ENCODE data around the gene STUB1. TPM values are rescaled to one million over a fixed set of nuclear protein-coding genes. Genes with fewer than 3 reads are reported as not detected.

Gene STUB1
- total and polyA plus RNA-seq, 2 donors (not counting 3 experiments of a cell fraction or from before 2014, with no cell fraction given), result 107 to 147 TPM

GRCh38 chr16:716200-716568 lies 36.0 kb downstream of the STUB1 start:
- Histone ChIP-seq H2AFZ (ENCODE audit: low read depth, low read length) (no peak overlapping the region), H3K27ac (ENCODE audit: insufficient read depth, low read depth, low read length) (no peak overlapping the region), H3K27me3 (ENCODE audit: control insufficient read depth in 2 of 2, insufficient read depth in 2 of 2, low read length in 2 of 2) (no peaks in the 10 kb centered on the region), H3K79me2 (ENCODE audit: control insufficient read depth, insufficient read depth, low read length) (no peaks in the 10 kb centered on the region), H3K4me2 (ENCODE audit: insufficient read depth, low read length) (no peak overlapping the region), H3K9ac (replicated peaks; ENCODE audit: extremely low read depth, insufficient read depth, low read length) (no peak overlapping the region), H3K36me3 (ENCODE audit: control insufficient read depth in 2 of 2, extremely low read depth in 1 of 2, insufficient read depth in 2 of 2, low read length in 2 of 2) (no peaks in the 10 kb centered on the region), H3K9me3 (replicated peaks; ENCODE audit: control insufficient read depth, insufficient read depth, low read length) (no peaks in the 10 kb centered on the region), H3K9me1 (replicated peaks; ENCODE audit: control insufficient read depth, extremely low read depth, insufficient read depth, low read length) (no peaks in the 10 kb centered on the region), H3K4me1 (ENCODE audit: control insufficient read depth, extremely low read depth, insufficient read depth, low read length) (peaks cover 18% of the 10 kb centered on the region), H3K4me3 (replicated peaks in 1 of 3; ENCODE audit: insufficient read depth in 1 of 3, low read depth in 1 of 3, low read length in 3 of 3) (no peak overlapping the region), H4K20me1 (replicated peaks; ENCODE audit: control insufficient read depth, extremely low read depth, insufficient read depth, low read length) (no peaks in the 10 kb centered on the region)
- POLR2A ChIA-PET, result no interaction called here
- TF ChIP-seq JUN (IDR thresholded peaks at IDR 0.05; ENCODE audit: borderline replicate concordance, insufficient read depth, insufficient read length, low read depth), result no peak
- TF ChIP-seq, protein P1, sequence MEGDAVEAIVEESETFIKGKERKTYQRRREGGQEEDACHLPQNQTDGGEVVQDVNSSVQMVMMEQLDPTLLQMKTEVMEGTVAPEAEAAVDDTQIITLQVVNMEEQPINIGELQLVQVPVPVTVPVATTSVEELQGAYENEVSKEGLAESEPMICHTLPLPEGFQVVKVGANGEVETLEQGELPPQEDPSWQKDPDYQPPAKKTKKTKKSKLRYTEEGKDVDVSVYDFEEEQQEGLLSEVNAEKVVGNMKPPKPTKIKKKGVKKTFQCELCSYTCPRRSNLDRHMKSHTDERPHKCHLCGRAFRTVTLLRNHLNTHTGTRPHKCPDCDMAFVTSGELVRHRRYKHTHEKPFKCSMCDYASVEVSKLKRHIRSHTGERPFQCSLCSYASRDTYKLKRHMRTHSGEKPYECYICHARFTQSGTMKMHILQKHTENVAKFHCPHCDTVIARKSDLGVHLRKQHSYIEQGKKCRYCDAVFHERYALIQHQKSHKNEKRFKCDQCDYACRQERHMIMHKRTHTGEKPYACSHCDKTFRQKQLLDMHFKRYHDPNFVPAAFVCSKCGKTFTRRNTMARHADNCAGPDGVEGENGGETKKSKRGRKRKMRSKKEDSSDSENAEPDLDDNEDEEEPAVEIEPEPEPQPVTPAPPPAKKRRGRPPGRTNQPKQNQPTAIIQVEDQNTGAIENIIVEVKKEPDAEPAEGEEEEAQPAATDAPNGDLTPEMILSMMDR (IDR thresholded peaks at IDR 0.05; ENCODE audit: extremely low read depth in 1 of 2, insufficient read depth in 1 of 2, low read depth in 1 of 2, low read length in 2 of 2), result no peak
- TF ChIP-seq POLR2AphosphoS5 (IDR thresholded peaks at IDR 0.05; ENCODE audit: insufficient read depth, low read depth, low read length), result no peak
- TF ChIP-seq EZH2 (IDR thresholded peaks at IDR 0.05; ENCODE audit: borderline replicate concordance, low read depth, low read length, severe bottlenecking), result no peak
- no peak for TF ChIP-seq MYC (IDR thresholded peaks at IDR 0.05; ENCODE audit: low read depth, low read length)
- TF ChIP-seq FOS (IDR thresholded peaks at IDR 0.05; ENCODE audit: borderline replicate concordance, insufficient read depth, low read length), result no peak
- no peak for TF ChIP-seq POLR2A (IDR thresholded peaks at IDR 0.05; ENCODE audit: low read depth, low read length)
- TF ChIP-seq GATA2 (IDR thresholded peaks at IDR 0.05; ENCODE audit: insufficient read depth, insufficient read length, low read depth, low read length), result no peak
- TF ChIP-seq, protein P2, sequence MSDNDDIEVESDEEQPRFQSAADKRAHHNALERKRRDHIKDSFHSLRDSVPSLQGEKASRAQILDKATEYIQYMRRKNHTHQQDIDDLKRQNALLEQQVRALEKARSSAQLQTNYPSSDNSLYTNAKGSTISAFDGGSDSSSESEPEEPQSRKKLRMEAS (IDR thresholded peaks at IDR 0.05; ENCODE audit: insufficient read depth, insufficient read length), result no peak
- intact Hi-C loops (cut with micrococcal nuclease) (no loop called here), dilution Hi-C loops (cut with MboI; ENCODE audit: extremely low pct_ligation_motif_present, low sequenced_read_pairs) (no loop called here)
- CTCF ChIA-PET, result interaction anchor here (0.9 to 2.6 kb wide), 9 partner anchors 10 to 341 kb away, joined by 3 to 34 read pairs (median 7); partner anchors contain the start of genes CCDC78, CHTF18, CIAO3 and HAGHL
- FAIRE-seq (no peak), DNase-seq (ENCODE audit: low read depth, low spot score) (no peak)
- no TSS peak for BruUV-seq (replicated peaks)

Data from endothelial cell of umbilical vein (primary cell).